ENCODE data around the gene VMP1.
"Not testable (repeated sequence)": the region's sequence is repeated elsewhere in the genome, so short reads cannot be mapped to it uniquely, and the experiment has no call there.

- TF ChIP-seq CTCF (IDR thresholded peaks at IDR 0.05); MXD4 (CRISPR knock-in tag; IDR thresholded peaks at IDR 0.05; ENCODE audit: borderline replicate concordance); USF2 (CRISPR knock-in tag; IDR thresholded peaks at IDR 0.05); FOXP4 (CRISPR knock-in tag; IDR thresholded peaks at IDR 0.05); ATF3 (CRISPR knock-in tag; conservative IDR thresholded peaks at IDR 0.05); CREB1 (CRISPR knock-in tag; IDR thresholded peaks at IDR 0.05); ERG (CRISPR knock-in tag; IDR thresholded peaks at IDR 0.05); JUN (CRISPR knock-in tag; IDR thresholded peaks at IDR 0.05); CBFB (CRISPR knock-in tag; IDR thresholded peaks at IDR 0.05; ENCODE audit: low read depth); MYBL2 (CRISPR knock-in tag; IDR thresholded peaks at IDR 0.05); ZNF232 (CRISPR knock-in tag; IDR thresholded peaks at IDR 0.05); CREM (CRISPR knock-in tag; IDR thresholded peaks at IDR 0.05); AFF4 (CRISPR knock-in tag; IDR thresholded peaks at IDR 0.05; ENCODE audit: borderline replicate concordance): not testable (repeated sequence)
Measured at GRCh38 chr17:59850311-59850710, 142.9 kb downstream of the VMP1 start.

Measured in WTC11 (cell line).